ENCODE results near the gene POPDC3. TPM values are rescaled to one million over a fixed set of nuclear protein-coding genes. Genes with fewer than 3 reads are reported as not detected.
A peak's percentile ranks its signal among the peaks of the same experiment; 100 is the strongest.

POPDC3 gene, protein sequence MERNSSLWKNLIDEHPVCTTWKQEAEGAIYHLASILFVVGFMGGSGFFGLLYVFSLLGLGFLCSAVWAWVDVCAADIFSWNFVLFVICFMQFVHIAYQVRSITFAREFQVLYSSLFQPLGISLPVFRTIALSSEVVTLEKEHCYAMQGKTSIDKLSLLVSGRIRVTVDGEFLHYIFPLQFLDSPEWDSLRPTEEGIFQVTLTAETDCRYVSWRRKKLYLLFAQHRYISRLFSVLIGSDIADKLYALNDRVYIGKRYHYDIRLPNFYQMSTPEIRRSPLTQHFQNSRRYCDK
- total RNA-seq (not detected), polyA plus RNA-seq (under 1 TPM in 2 of 3 donors, not detected in 1; 0.08 to 0.24 TPM)
- long read RNA-seq, donor 1: 0 reads
- long read RNA-seq, donor 2: 0 reads

DNA sequence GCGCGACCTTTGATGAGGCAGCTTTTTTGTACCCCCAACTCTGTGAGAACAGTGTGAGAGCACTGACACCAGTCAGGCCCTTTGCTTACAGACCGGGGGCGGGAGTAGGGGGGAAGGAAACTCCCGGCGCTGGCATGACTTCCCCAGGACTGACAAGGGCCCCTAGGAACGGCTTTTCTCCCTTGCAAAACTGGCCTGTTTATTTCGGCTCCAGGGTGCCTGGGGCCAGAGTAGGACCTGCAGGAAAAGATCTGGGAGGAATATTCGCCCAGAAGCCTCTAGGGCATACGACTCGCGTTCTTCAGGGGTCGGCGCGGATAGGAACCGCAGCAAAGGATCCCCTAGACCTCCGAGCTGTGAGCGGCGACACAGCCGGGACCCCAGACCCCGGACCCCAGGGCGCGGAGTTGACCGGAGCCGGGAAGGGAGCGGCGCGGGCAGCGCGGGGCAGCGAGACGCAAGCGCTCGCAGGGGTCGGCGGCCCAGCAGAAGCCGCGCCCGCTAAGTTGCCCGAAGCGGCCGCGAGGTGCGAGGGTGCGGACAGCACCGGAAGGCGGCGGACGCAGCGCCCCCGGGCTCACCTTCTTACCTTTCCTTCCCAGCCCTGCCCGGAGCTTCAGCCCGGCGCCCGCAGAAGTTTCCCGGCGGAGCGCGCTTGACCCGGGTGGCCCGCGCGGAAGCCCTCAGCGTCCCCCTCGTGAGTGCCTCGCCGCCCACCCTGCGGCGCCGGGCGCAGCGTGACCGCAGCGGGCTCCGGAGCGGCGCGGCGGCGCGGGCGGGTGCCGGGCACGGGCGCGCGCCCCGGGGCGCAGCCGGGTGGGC, at the start of gene POPDC3:
POPDC3 (minus strand) TSS at position 771 of the 822 bp plus-strand sequence. CDS start 18,105 bp downstream, outside the sequence.
- Histone ChIP-seq H3K4me1 (peaks cover 0 to 14% (median 6%) of the 10 kb centered on the region in 6 donors), H3K9me3 (no peaks in the 10 kb centered on the region), H3K27ac (no peak within 1 kb of the TSS), H3K4me3 (peak within 1 kb of the TSS in 6 of 8 donors; percentile 22 to 59 (median 27)), H3K27me3 (replicated peaks in 1 of 7) (peaks cover 3 to 88% (median 51%) of the 10 kb centered on the region in 7 donors), H3K36me3 (no peaks in the 10 kb centered on the region)
- TF ChIP-seq POLR2AphosphoS5 (IDR thresholded peaks at IDR 0.05): no peak
- no peak for TF ChIP-seq POLR2A (IDR thresholded peaks at IDR 0.05)
- TF ChIP-seq, protein P1, sequence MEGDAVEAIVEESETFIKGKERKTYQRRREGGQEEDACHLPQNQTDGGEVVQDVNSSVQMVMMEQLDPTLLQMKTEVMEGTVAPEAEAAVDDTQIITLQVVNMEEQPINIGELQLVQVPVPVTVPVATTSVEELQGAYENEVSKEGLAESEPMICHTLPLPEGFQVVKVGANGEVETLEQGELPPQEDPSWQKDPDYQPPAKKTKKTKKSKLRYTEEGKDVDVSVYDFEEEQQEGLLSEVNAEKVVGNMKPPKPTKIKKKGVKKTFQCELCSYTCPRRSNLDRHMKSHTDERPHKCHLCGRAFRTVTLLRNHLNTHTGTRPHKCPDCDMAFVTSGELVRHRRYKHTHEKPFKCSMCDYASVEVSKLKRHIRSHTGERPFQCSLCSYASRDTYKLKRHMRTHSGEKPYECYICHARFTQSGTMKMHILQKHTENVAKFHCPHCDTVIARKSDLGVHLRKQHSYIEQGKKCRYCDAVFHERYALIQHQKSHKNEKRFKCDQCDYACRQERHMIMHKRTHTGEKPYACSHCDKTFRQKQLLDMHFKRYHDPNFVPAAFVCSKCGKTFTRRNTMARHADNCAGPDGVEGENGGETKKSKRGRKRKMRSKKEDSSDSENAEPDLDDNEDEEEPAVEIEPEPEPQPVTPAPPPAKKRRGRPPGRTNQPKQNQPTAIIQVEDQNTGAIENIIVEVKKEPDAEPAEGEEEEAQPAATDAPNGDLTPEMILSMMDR (IDR thresholded peaks at IDR 0.05 in 8 of 11, conservative IDR thresholded peaks at IDR 0.05 in 3 of 11): no peak
- WGBS, 5 donors: 2 to 14% (median 3%) methylated on average over 16 to 90 of the region's 90 CpGs
- intact Hi-C loops (cut with DNase I; ENCODE audit: low total_unique reads): no loop called here
- DNase-seq: no peak

DNA sequence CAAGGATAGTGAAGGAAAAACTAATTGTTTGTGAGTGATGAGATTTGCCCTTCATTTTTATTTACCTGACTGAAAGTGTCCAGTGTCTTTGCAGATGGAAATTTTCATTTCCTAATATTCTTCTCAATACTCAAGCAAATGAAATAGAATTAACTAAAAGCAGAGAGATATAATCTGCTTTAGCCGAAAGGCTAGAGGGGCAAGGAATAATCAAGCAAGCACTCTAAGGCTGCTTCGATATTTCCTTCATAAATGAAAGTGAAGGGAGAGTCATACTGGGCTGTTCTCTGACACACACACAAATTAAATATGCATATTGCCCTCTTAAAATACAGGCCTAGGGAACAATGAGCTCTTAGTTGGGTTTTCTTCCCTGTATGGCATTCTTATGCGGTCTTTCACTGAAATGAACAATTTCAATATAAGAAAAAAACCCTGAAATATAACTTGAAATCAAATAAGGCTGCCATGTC, 47.5 kb upstream of the POPDC3 start:
- no peaks in the 10 kb centered on the region for H3K36me3 ChIP-seq
- H3K4me3 ChIP-seq: no peak overlapping the region
- no peaks in the 10 kb centered on the region for H3K9me3 ChIP-seq
- H3K27me3 ChIP-seq (replicated peaks in 1 of 7): peaks cover 0 to 5% (median 0%) of the 10 kb centered on the region in 7 donors
- WGBS, 5 donors: 81 to 94% (median 91%) methylated on average over 3 of the region's 3 CpGs
- no peaks in the 10 kb centered on the region for H3K4me1 ChIP-seq
- no peak overlapping the region for H3K27ac ChIP-seq
- DNase-seq: no peak
- TF ChIP-seq POLR2A (IDR thresholded peaks at IDR 0.05): no peak
- no peak for TF ChIP-seq POLR2AphosphoS5 (IDR thresholded peaks at IDR 0.05)
- TF ChIP-seq, protein P1 (IDR thresholded peaks at IDR 0.05 in 8 of 11, conservative IDR thresholded peaks at IDR 0.05 in 3 of 11): no peak
- intact Hi-C loops (cut with DNase I; ENCODE audit: low total_unique reads): no loop called here

DNA sequence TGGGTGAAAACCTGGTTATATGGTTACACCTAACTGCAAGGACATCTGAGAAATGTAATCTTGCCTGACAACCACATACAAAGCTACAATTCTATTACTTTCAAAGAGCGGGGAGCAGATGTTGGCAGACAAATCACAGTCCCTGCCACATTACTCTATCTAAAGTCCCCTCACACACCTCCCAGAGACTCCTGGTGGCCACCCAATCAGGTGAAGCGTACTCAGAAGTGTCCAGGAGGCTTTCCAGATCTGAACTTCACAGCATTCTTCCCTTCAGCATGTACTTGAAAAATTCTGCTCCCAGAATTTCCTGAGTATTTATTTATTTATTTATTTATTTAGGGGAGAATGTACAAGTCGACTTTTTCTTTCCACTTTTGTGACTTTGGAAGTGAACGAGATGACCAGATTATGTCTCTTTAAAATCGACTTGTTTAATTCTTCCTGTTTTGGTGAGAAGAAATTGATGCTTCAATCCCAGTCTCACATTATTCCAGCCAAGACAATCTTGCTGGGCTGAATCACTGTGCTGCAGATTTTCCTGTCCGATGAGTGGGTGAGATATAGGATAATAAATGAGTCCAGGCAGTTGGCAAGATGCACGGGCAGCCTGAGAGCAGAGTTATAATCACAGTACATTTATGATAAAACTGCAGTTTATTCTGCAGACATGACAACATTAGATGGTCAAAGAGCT, 46.9 kb upstream of the POPDC3 start:
- intact Hi-C loops (cut with DNase I; ENCODE audit: low total_unique reads): no loop called here
- no peaks in the 10 kb centered on the region for H3K9me3 ChIP-seq
- 55 to 74% (median 64%) methylated on average over 7 of the region's 7 CpGs for WGBS, 5 donors
- no peak for TF ChIP-seq POLR2A (IDR thresholded peaks at IDR 0.05)
- TF ChIP-seq, protein P1 (IDR thresholded peaks at IDR 0.05 in 8 of 11, conservative IDR thresholded peaks at IDR 0.05 in 3 of 11): no peak
- TF ChIP-seq POLR2AphosphoS5 (IDR thresholded peaks at IDR 0.05): no peak
- DNase-seq: no peak
- H3K36me3 ChIP-seq: no peaks in the 10 kb centered on the region
- H3K27ac ChIP-seq: no peak overlapping the region
- no peaks in the 10 kb centered on the region for H3K4me1 ChIP-seq
- no peak overlapping the region for H3K4me3 ChIP-seq
- H3K27me3 ChIP-seq (replicated peaks in 1 of 7): peaks cover 0 to 5% (median 0%) of the 10 kb centered on the region in 7 donors
